Measurements from ENCODE around the gene TUB.

TUB gene

GRCh38 chr11:8080674-8081590 is at the start of gene TUB:
TSS of gene TUB (plus strand) at chr11:8081211. CDS start at chr11:8081511, 300 bp downstream.
- peak in 30 of 42 donors; percentile 11 to 67 (median 47) for DNase-seq
- intact Hi-C loops (cut with DNase I): no loop called here

- intact Hi-C loops (cut with DNase I): loop anchor here (5.0 kb wide), 1 partner anchor 61 kb away; no protein-coding TSS in a partner anchor
- DNase-seq: no peak
Observed at GRCh38 chr11:8031248-8032115, 49.5 kb upstream of the TUB start.

- DNase-seq: peak in 1 of 42 donors; percentile 30
- intact Hi-C loops (cut with DNase I): loop anchor here (5.0 kb wide), 1 partner anchor 60 kb away; no protein-coding TSS in a partner anchor
Observed at GRCh38 chr11:8032122-8032521, 48.9 kb upstream of the TUB start.

GRCh38 chr11:8032576-8033304 is 48.3 kb upstream of the TUB start:
- intact Hi-C loops (cut with DNase I): loop anchor here (5.0 kb wide), 1 partner anchor 60 kb away; no protein-coding TSS in a partner anchor
- peak in 2 of 42 donors; percentile 27 to 34 for DNase-seq

- peak; percentile 47 to 87 (median 76) for DNase-seq
- intact Hi-C loops (cut with DNase I): loop anchor here (5.0 kb wide), 1 partner anchor 59 kb away; no protein-coding TSS in a partner anchor
Observed at GRCh38 chr11:8033305-8034105, 47.5 kb upstream of the TUB start.

GRCh38 chr11:8034106-8034585 is 46.9 kb upstream of the TUB start:
- no peak for DNase-seq
- intact Hi-C loops (cut with DNase I): loop anchor here (5.0 kb wide), 1 partner anchor 58 kb away; no protein-coding TSS in a partner anchor

- DNase-seq: peak in 24 of 42 donors; percentile 19 to 81 (median 46)
- intact Hi-C loops (cut with DNase I): loop anchor here (5.0 kb wide), 1 partner anchor 58 kb away; no protein-coding TSS in a partner anchor
Observed at GRCh38 chr11:8034604-8035190, 46.3 kb upstream of the TUB start.

GRCh38 chr11:8035200-8035855 is 45.7 kb upstream of the TUB start:
- DNase-seq: peak in 1 of 42 donors; percentile 32
- intact Hi-C loops (cut with DNase I): no loop called here

GRCh38 chr11:8036002-8036802 is 44.8 kb upstream of the TUB start:
- intact Hi-C loops (cut with DNase I): no loop called here
- no peak for DNase-seq

- DNase-seq: no peak
- intact Hi-C loops (cut with DNase I): no loop called here
Observed at GRCh38 chr11:8036986-8037385, 44.0 kb upstream of the TUB start.

- intact Hi-C loops (cut with DNase I): no loop called here
- DNase-seq: peak in 26 of 42 donors; percentile 20 to 76 (median 44)
Observed at GRCh38 chr11:8038393-8038792, 42.6 kb upstream of the TUB start.

- DNase-seq: peak in 1 of 42 donors; percentile 18
Observed at GRCh38 chr11:8038811-8039529, 42.0 kb upstream of the TUB start.

GRCh38 chr11:8039530-8040260 is 41.3 kb upstream of the TUB start:
- intact Hi-C loops (cut with DNase I): no loop called here
- peak in 9 of 42 donors; percentile 13 to 53 (median 41) for DNase-seq

More at GRCh38 chr11:8038811-8039529, 42.0 kb upstream of the TUB start:
- intact Hi-C loops (cut with DNase I): no loop called here

GRCh38 chr11:8040261-8040920 is 40.6 kb upstream of the TUB start:
- intact Hi-C loops (cut with DNase I): no loop called here
- DNase-seq: peak in 10 of 42 donors; percentile 33 to 75 (median 37)

Measured in head of caudate nucleus (tissue), 42 donors.